T1000 (cell line): Measurements from ENCODE around the gene RNASE1.
"Not testable (repeated sequence)": the region's sequence is repeated elsewhere in the genome, so short reads cannot be mapped to it uniquely, and the experiment has no call there.

Source experiments
- DNase-seq: peaks from one replicate; lab custom pipeline; 2025; ENCODE audit warnings: mixed read lengths; lab: John Stamatoyannopoulos, UW

RNASE1 gene

DNA sequence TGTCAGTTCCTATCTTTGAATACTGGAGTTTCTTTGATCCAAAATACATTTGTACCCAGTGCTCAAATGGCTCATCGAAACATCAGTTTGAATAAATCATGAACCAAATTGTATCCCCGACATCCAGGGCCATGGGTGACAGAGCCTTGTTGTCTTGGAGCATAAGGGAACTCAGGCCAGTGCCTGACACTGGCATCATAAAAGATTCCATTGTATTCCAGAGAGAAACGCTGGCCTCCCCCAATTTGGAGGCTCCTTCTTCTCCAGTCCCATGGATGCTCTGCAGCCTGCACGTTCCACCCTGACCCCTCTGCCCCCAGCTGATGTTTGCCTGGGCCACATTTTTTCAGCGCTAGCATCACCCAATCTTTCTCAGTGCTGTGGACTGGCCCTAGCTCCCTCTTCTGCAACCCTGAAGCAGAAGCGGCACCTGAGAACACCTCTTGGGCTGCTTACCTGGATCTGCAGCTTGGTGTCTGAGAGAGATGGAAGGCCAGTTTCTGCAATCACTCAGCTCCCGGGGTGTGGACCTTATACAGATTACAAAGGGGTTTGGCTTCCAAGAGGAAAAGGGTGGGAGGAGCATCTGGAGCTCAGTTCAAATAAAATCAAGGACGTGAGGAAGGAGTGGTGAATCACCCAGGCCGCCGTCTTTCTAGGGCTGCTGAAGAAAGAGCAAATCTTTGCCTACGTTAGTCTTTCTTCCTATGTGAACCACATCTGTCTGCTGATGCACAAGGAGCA lies at the start of gene RNASE1:
Gene RNASE1, minus strand, starts transcription at position 504 of the 744 bp plus-strand sequence. CDS start 776 bp downstream, outside the sequence.
- DNase-seq, result no peak

DNA sequence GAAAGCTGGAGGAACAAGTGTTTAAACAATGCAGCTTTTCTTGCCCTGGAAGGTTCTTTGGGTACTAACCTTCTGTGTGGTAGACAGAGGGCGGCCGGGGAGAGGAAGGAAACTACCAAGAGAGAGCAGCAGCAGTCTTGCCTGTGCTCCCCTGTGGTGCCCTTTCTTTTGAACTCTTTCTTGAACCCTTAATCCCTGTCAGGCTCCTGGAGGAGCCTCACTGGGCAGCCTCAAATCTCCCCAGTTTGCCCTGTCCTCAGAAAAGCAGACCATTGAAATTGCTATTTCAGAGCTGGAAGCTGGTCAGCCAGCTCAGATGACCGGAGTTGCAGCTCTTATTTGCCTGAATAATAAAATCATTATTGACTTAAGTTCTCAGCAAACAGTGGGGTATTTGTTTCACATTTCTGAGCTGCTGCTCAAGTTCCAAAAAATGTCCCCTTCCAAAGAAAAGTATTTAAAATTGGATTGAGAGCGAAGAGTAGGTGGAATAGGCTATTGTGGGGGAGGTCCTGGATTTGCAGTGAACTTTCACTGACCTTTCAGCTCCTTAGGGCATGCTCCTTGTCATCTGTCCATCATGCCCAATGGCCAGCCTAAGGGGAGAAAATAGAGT lies 46.4 kb upstream of the RNASE1 start:
- DNase-seq, result no peak

DNA sequence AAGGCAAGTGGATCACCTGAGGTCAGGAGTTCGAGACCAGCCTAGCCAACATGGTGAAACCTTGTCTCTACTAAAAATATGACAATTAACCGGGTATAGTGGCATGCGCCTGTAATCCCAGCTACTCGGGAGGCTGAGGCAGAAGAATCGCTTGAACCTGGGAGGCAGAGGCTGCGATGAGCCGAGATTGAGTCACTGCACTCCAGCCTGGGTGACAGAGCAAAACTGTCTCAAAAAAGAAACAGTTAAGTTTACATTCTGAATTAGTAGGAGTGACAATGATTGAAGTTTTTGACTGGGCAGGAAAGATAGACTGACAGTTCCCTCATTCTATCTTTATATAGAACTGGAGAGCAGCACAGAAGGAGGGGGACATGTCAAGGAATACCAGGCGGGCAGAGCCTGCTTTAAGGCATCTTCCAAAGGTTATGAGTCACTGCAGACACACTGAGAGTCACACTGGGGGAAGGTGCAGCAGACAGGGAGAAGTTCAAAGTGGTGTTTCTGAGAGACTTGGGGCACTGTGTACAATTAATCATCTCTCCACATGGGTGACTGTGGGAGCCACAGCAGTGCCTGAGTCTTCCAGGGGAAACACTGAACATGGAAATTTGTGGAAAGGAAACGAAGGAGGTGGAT lies 45.8 kb upstream of the RNASE1 start:
- no peak for DNase-seq

DNA sequence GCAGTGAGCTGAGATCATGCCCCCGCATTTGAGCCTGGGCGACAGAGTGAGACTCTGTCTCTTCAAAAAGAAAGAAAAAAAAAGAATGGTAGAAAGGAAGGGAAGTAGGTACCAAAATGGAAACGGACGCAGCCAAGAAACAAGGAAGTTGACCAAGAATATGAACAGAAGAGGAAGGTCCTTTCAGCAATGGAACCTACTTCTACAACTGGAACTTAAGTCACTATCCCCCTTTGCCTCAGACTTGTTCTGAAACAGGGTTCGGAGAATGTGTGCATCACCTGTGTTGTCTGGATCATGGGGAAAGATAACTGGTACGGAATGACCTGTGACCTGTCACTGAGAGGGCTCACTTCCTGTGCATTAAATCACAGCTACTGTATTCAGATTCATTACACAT lies 43.9 kb upstream of the RNASE1 start:
- no peak for DNase-seq

DNA sequence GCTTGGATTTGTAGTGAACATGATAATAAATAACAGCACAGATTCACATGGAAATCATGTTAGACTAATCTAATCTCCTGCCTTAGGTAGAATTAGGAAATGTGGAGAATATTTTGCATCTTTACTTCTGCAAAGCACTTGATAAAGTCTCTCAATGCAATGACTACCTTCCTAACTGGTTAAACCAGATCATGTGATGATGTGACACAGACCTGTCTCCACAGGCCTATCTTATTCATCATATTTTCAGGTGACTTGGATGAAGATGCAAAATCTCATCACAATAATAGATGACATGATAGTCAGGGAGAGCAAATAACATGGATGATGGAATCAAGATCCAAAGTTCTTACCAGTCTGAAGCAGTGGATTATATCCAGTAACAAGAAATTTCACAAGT lies 38.5 kb upstream of the RNASE1 start:
- DNase-seq, result no peak

DNA sequence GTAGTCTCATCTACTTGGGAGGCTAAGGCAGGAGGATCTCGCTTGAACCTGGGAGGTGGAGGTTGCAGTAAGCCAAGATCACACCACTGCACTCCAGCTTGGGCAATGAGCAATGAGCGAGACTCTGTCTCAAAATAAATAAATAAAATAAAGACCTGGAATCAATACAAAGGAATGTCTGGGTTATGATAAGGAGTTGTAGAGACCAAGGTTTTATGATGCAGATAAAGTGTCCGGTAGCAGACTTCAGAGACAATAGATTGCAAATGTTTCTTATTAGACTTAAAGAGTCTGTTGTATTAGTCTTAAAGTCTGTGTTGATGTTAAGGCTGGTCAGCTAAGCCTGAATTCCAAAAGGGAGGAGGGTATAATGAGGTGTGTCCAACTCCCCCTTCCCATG lies 35.2 kb upstream of the RNASE1 start:
- no peak for DNase-seq

DNA sequence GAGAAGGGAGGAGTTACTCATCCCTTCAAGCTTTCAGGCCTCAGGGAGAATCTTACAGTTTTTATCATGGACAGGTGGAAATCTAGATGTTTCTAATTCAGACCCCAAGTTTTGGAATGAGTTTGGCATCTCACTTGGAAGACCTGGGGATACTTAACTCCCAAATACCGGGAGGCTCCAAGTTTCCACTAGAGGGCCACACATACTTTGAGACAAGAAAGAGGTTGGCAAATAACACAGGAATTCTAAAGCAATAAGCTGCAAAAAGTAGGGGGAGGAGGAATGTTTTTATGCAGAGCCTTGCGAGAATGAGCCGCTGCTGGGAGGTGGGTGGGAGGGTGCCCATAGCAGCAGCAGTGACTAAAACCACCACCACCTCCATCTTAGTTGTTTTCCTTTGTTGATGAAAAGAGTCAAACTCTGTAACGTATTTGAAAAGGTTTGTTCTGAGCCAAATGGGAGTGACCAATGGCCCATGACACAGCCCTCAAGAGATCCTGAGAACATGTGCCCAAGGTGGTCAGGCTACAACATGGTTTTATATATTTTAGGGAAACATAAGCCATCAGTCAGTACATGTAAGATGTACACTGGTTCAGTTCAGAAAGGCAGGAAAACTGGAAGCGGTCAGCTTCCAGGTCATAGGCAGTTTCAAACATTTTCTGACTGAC lies 34.2 kb upstream of the RNASE1 start:
- DNase-seq, result no peak

DNA sequence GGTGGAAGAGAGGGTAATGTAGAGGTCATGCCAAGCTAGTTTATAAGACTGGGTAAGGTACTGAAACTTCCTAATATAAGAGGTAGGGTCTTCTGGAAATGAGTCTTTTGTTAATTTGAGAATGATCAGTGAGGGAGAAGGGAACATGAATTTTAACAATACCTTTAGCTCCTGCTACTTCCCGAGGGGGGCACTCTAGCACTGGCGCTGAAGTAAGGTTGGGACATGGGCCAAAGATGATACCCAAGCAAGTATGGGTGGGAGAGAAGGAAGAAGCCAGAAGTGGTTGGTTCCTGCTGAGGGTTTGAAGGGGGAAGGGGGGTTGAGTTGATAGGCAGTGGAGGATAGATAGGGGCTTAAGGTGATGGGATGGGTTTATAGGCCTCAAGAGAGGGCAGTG lies 32.3 kb upstream of the RNASE1 start:
- DNase-seq, result no peak

DNA sequence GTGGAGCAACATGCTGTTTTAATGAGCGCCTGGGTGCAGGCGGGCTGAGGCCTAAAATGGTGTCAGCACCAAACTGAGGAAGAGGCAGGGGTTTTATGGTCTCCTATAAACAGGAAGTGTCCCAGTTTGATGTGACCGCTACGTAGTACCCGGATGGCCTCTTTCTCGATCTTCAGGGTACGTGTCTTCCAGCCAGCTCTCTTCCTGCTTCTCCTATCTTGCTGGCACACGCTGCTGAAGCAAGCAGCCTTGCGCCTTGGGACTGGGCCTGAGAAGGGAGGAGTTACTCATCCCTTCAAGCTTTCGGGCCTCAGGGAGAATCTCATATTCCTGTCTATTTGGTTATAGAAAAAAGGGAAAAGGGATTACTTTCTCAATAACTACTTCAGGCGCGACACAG lies 28.2 kb upstream of the RNASE1 start:
- no peak for DNase-seq

DNA sequence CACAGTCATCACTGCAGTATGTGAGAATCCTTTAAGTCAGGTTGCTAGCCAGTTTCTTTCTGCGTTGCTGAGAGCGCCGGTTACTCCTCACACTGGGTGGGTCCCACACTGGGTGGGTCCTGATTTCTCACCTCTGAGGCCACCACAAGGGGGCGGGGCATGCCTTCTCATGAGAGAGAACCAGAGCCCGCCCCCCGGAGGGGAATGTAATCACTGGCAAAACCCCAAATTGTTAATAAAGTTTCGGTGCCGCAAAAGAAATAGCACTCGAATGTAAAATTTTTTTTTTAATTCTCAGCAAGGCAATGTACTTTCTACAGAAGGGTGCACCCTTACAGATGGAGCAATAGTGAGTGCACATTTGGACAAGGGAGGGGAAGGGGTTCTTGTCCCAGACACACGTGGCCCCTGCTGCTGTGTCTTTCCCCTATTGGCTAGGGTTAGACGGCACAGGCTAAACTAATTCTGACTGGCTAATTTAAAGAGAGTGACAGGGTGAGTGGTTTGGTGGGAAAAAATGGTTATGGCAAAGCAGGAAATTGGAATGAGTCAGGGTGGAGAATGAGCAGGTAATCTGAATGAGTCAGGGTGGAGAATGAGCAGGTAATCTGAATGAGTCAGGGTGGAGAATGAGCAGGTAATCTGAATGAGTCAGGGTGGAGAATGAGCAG lies 25.5 kb upstream of the RNASE1 start:
- DNase-seq, result not testable (repeated sequence)

DNA sequence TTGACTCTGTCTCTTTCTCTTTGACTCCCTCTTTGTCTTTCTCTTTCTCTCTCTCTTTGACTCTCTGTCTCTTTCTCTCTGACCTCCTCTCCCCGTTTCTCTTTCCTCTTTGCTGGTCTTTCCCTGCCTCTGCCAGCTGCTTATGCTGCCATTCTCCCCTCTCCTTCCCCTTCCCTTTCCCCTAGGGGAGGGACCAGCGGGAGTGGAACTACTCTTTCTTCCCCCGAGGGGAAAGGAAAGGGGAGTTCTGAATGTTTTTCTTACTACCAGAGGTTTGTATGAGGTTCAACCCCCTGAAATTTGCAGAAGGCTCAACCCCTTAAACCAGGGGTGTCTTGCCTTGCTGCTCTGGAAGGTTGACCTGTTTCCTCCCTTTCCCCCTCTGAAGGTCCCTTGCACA lies 24.7 kb upstream of the RNASE1 start:
- DNase-seq, result no peak

DNA sequence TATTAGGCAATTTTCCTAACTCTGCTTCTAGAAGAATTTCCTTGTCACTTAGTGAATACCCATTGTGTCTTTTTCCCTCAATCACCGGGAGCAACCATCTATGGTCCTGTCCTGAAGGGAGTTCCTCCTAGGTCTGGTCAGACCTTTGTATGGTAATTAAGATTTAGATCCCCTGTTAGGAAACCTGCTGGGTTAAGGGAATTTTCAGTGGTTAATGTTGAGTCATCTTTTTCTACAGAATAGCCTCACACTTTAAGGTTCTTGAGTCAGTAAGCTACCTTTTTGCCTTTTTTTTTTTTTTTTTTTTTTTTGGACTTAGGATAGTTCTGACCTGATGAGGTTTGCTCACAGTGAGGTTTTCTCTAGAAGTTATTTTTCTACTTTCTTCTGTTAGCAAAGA lies 24.0 kb upstream of the RNASE1 start:
- not testable (repeated sequence) for DNase-seq

DNA sequence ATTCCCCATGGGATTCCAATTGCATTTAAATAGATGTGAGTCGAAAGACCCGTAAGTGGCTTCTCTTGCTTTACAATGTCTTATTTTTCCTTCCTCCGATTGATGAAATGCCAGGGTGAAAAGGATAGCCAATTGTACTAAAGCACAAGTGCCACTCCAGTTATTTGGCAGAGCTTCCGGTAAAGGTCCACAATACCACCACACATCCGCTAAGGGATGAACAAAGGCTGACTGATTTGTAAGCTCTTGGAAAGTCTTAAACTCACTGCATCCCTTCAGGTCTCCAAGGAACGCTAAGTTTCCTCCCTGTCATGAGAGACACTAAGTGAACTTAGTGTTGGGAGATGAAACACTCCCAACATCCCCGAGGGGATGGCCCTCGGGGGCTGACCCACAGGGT lies 21.2 kb upstream of the RNASE1 start:
- no peak for DNase-seq

DNA sequence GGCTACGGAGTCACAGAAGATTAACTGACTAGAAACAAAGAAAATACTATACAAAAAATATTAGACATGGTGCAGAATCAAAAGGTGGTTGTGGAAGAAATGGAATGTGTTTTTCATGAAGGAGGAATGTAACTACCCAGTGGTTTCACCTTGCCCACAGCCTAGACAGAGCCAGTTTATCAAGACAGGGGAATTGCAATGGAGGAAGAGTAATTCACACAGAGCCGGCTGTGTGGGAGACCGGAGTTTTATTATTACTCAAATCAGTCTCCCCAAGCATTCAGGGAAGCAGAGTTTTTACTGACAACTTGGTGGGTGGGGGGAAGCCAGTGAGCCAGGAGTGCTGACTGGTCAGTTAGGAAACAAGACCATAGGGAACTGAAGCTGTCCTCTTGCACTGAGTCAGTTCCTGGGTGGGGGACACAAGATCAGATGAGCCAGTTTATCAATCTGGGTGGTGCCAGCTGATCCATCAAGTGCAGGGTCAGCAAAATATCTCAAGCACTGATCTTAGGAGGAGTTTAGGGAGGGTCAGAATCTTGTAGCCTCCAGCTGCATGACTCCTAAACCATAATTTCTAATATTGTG lies 19.0 kb upstream of the RNASE1 start:
- not testable (repeated sequence) for DNase-seq

DNA sequence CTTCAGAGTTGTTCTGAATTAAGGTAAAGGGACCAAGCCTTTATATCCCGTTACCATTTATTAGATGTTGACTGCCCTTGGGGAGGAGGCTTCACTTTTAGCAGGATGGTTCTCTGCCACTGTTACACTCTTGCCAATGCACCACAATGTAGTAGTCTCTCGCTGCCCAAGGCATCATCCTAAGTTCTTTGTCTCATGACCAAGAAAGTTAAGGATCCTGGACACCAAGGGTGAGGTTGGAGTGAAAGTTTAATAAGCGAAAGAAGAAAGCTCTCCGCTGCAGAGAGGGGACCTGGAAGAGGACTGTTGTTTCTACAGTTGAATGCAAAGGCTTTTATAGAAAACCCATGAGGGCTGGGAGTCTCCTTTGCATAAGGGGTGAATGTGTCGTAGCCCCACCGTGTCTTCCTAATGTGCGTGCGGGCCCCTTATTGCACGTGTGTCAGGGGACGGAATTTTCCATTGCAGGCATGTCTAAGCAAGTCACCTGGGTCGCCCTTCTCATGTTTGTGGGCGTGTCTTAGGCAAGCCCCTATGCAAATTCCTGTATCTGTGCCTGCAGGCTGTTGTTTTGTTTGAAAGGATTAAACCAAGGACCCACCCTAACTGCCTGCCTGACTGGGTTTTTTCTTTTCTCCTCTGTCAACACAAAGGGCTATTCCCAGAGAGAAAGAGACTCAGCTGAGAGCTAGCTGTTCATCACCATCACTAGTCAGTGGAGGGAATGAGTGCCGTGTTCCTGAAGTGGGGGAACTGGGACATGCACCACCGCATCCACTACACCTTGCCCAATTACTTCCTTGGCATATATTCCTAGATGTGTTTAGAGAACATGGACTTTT lies 17.6 kb upstream of the RNASE1 start:
- DNase-seq, result no peak

DNA sequence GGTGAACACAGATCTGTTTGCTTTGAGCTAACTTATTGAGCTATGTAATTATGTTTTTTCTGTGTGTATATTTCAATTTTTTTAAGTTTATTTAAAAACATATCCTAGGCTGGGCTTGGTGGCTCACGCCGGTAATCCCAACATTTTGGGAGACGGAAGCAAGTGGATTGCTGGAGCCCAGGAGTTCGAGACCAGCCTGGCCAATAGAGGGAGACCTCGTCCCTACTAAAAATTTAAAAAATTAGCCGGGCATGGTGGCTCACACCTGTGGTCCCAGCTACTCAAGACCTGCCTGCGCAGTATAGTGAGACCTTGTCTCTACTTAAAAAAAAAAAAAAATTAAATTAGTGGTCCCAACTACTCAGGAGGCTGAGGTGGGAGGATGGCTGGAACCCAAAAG lies 16.2 kb upstream of the RNASE1 start:
- DNase-seq, result no peak

DNA sequence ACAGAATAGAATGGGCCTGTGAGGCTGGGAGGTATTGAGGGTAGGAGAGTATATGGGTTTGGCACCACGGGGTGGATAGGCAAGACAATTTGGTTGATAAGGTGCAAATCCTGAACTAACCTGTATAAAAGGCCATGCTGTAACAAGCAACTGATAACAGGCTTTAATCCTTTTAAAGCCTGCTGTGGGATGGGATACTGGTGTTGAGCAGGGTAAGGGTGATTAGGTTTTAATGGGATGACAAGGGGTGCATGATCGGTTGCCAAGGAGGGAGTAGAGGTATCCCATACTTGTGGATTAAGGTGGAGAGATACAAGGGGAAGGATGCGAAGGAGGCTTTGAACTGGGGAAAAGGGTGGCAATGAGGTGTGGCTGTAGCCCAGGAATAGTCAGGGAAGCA lies 13.3 kb upstream of the RNASE1 start:
- not testable (repeated sequence) for DNase-seq

DNA sequence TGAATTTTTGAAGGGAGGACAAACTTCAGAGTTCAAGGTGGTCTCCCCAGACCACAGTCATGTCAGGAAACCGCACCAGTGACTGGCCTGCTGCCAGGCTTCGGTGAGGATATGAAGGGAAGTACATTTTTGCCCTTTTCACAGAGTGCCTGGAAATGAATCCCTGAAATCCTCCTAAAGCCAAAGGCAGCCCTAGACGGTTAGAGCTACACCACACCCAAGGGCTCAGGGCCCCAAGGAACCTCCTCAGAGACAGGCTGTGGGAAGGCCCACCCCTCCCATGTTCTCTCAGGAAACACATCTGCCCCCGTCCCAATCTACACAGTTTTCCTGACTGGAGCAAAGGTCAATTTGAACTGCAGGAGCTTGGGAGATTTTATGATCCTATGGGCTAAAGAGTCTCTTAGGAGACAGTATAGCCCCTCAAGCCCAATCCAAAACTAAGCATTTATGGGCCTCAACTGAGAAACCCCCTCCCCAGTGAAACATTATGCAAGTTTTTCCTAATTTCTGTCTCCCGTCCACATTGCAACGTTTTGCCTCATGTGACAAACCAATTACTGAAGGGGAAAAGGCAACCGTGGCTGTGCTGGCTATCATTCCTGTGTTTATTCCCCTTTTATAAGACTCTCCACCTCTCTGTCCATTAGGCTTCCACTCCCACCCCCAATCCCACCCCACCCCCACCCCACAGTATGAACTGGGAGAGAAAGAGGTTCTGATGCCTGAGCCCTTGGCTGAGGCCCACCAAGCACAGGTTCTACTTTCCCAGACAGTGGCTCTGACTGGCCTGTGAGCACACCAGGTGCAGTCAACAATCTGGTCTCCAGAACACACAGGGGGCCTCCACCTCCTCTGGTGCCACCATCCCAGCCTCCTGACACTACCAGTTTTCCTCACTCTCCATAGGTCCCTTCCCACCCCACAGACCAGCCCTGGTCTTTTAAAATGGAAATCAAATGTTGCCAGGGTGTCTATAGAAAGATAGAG lies 9.6 kb upstream of the RNASE1 start:
- no peak for DNase-seq

DNA sequence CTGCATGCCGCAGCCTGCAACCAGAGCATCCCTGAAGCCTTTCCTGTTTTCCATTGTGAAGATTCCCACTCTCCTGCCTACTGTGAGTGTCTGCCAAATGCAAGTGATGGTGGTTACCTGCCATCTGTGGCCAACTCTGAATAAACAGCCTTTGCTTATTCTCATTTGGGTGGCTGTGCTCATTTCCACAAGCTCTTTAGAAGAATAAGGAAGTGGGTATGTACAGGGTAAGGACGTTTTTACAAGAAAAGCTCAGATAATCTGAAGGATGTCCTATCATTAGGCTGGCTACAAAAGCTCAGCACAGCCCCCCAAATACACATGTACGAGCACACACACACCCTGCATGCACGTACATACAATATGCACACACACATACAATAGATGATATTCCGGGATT lies 7.3 kb upstream of the RNASE1 start:
- no peak for DNase-seq

DNA sequence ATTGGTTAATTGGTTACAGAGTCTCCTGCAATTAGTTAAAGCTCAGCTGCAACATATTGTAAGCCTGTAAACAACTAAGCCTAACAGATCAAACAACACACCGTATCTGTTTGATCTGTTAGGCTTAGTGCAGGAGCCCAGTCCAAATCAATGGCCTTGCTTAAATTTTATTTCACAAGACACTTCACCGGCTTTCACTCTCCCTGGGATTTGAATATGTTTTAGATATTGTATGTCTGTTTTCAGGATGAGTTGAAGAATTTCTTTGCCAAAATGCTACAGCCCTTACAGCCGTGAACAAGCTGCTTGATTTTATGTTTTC lies 5.5 kb upstream of the RNASE1 start:
- no peak for DNase-seq
